Measurements from ENCODE around the gene PEX10. TPM values are rescaled to one million over a fixed set of nuclear protein-coding genes. Genes with fewer than 3 reads are reported as not detected.

Gene PEX10
- total RNA-seq, 2 donors from 2014 or later = 35.6 TPM

DNA sequence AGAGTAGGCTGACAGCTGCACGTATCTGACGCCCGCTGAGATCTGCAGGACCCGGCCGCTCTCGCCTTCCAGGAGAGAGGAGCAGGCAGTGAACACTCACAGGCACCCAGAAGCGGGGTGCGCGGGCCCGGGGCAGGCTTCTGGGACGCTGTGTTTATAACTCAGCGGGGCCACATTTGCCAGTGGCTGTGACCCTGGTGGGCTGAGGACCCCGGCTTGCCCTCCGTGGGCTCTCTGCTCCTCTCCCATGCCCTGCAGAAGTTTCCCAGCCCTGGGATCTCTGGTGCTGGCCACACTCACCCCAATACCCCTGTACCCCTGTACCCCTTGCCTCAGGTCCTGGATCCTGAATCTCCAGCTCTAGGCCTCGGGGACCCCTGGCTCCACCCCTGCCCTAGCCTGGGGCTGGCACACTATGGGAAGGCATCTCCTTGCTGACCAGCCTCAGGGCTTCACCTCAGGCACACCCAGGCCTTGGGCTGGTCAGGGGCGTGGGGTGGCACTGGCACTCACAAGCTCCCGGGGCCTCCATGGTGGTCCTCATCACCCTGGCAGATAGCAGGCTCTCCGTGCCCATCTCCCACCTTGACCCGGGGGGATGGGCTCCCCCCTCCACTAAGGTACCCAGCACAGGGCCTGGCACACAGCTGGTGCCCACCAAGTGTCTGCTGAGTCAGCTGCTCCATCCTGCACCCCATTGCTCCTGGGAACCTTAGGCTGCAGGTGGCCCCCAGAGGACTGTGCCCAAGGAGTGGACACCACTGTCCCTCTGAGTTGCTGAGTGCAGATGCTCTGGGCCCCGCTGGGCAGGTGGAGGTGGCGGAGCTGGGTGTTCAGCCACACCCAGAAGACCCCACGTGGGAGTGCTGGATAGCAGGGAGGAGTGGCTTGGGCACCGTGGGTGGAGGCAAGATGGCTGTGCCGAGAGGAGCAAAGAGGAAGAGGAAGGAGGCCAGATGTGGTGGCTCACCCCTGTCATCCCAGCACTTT is 53.4 kb downstream of the PEX10 start:
- H3K27ac ChIP-seq (ENCODE audit: low read depth, low read length) = no peak overlapping the region
- no peak overlapping the region for H3K9ac ChIP-seq (ENCODE audit: extremely low read depth, low read length, poor library complexity, severe bottlenecking)
- Mint-ChIP-seq H3K27ac (no peak overlapping the region), H3K4me3 (no peak overlapping the region), H3K4me1 (no peaks in the 10 kb centered on the region), H3K27me3 (ENCODE audit: insufficient read depth) (no peaks in the 10 kb centered on the region), H3K36me3 (ENCODE audit: low read depth) (peaks cover 5% of the 10 kb centered on the region), H3K9me3 (peaks cover 15% of the 10 kb centered on the region)
- H3K4me1 ChIP-seq (ENCODE audit: control insufficient read depth, insufficient read depth, low read length) = no peaks in the 10 kb centered on the region
- no peak overlapping the region for H3K4me3 ChIP-seq (ENCODE audit: low read length)
- H3K9me3 ChIP-seq (ENCODE audit: control insufficient read depth, low read length) = peaks cover 5% of the 10 kb centered on the region
- 87 to 88% methylated on average over 17 to 24 of the region's 24 CpGs for WGBS, 2 experiments (ENCODE audit: insufficient coverage in 1 of 2, insufficient read length in 1 of 2)
- DNase-seq = no peak
- H3K36me3 ChIP-seq (ENCODE audit: control insufficient read depth, insufficient read depth, low read length) = no peaks in the 10 kb centered on the region
- TF ChIP-seq, protein P1, sequence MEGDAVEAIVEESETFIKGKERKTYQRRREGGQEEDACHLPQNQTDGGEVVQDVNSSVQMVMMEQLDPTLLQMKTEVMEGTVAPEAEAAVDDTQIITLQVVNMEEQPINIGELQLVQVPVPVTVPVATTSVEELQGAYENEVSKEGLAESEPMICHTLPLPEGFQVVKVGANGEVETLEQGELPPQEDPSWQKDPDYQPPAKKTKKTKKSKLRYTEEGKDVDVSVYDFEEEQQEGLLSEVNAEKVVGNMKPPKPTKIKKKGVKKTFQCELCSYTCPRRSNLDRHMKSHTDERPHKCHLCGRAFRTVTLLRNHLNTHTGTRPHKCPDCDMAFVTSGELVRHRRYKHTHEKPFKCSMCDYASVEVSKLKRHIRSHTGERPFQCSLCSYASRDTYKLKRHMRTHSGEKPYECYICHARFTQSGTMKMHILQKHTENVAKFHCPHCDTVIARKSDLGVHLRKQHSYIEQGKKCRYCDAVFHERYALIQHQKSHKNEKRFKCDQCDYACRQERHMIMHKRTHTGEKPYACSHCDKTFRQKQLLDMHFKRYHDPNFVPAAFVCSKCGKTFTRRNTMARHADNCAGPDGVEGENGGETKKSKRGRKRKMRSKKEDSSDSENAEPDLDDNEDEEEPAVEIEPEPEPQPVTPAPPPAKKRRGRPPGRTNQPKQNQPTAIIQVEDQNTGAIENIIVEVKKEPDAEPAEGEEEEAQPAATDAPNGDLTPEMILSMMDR (conservative IDR thresholded peaks at IDR 0.05) = no peak
- H3K27me3 ChIP-seq (ENCODE audit: control insufficient read depth, insufficient read depth, low read length, poor library complexity, severe bottlenecking) = no peaks in the 10 kb centered on the region

DNA sequence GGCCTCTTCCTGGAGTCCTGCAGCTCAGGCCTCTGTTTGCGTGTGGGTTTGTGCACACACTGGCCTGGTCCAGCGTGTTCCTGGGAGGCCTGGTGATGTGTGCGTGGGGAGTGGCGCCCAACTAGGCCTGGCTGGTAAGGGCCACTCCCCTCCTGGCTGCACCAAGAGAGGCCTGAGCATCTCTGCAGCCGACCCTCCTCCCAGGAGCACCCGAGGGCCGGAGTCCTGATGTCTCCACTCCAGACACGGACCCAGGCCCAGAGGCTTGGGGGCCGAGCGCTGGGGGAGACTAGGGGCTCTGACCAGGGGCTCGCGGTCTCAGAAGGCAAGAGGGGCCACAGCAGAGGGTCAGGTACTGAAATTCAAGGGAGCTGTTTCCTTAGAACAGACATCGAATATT is 54.3 kb downstream of the PEX10 start:
- Histone ChIP-seq H3K36me3 (ENCODE audit: control insufficient read depth, insufficient read depth, low read length) (no peaks in the 10 kb centered on the region), H3K27me3 (ENCODE audit: control insufficient read depth, insufficient read depth, low read length, poor library complexity, severe bottlenecking) (no peaks in the 10 kb centered on the region), H3K9ac (ENCODE audit: extremely low read depth, low read length, poor library complexity, severe bottlenecking) (no peak overlapping the region), H3K9me3 (ENCODE audit: control insufficient read depth, low read length) (no peaks in the 10 kb centered on the region), H3K4me3 (ENCODE audit: low read length) (no peak overlapping the region), H3K4me1 (ENCODE audit: control insufficient read depth, insufficient read depth, low read length) (no peaks in the 10 kb centered on the region), H3K27ac (ENCODE audit: low read depth, low read length) (peak overlapping the region; percentile 38)
- no peaks in the 10 kb centered on the region for H3K27me3 Mint-ChIP-seq (ENCODE audit: insufficient read depth)
- H3K9me3 Mint-ChIP-seq = peaks cover 7% of the 10 kb centered on the region
- no peak overlapping the region for H3K27ac Mint-ChIP-seq
- no peaks in the 10 kb centered on the region for H3K4me1 Mint-ChIP-seq
- TF ChIP-seq, protein P1 (conservative IDR thresholded peaks at IDR 0.05) = no peak
- DNase-seq = no peak
- H3K4me3 Mint-ChIP-seq = no peak overlapping the region
- 93 to 97% methylated on average over 13 of the region's 13 CpGs for WGBS, 2 experiments (ENCODE audit: insufficient coverage in 1 of 2, insufficient read length in 1 of 2)
- H3K36me3 Mint-ChIP-seq (ENCODE audit: low read depth) = peaks cover 5% of the 10 kb centered on the region

DNA sequence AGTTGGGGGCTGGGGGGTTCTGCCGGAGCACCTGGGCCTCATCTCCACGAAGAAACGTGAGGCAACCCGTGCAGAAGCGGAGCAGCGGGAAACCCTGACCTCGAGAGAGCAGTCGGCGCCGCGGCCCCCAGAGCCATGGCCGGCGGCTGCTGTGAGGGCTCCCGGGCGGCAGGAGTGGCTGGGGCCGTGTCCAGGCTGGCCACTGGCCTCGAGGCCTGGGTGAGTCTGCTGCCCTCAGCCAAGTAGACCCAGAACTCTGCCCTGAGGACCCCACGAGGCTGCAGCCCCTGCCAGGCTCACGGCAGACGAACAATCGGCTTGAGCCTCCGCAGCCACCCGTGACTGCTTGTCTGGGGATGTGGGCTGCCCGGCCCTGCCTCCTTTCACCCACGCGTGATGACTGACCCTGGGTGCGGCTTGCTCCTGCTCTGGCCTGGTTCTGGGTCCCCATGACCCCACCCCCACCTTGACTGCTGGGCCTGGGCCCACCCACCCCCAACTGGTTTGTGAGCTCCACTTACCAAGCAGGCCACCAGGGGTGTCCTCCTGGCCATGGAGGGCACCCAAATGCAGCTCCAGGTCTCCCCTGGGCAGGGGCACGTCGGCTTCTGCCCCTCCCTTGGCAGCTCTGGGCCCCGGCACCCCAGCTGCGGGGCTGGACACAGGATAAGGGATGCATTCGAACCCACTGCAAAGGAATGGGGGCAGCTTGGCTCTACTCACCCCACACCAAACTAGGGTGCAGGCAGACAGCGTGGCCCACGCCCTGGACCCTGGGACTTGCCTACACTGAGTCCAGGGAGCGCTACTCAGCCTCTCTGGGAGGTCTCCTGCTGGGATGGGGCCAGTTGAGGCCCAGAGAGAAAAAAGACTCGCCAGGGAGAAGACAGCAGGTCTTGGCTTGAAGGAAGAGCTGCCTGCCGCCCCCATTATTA is 55.2 kb downstream of the PEX10 start:
- H3K9ac ChIP-seq (ENCODE audit: extremely low read depth, low read length, poor library complexity, severe bottlenecking) = no peak overlapping the region
- no peak overlapping the region for H3K4me3 Mint-ChIP-seq
- no peaks in the 10 kb centered on the region for H3K9me3 ChIP-seq (ENCODE audit: control insufficient read depth, low read length)
- H3K27me3 ChIP-seq (ENCODE audit: control insufficient read depth, insufficient read depth, low read length, poor library complexity, severe bottlenecking) = no peaks in the 10 kb centered on the region
- H3K27me3 Mint-ChIP-seq (ENCODE audit: insufficient read depth) = no peaks in the 10 kb centered on the region
- TF ChIP-seq, protein P1 (conservative IDR thresholded peaks at IDR 0.05) = no peak
- no peaks in the 10 kb centered on the region for H3K4me1 ChIP-seq (ENCODE audit: control insufficient read depth, insufficient read depth, low read length)
- WGBS, 2 experiments (ENCODE audit: insufficient coverage in 1 of 2, insufficient read length in 1 of 2) = 92% methylated on average over 10 to 37 of the region's 37 CpGs
- H3K36me3 ChIP-seq (ENCODE audit: control insufficient read depth, insufficient read depth, low read length) = no peaks in the 10 kb centered on the region
- no peaks in the 10 kb centered on the region for H3K4me1 Mint-ChIP-seq
- DNase-seq = no peak
- H3K4me3 ChIP-seq (ENCODE audit: low read length) = no peak overlapping the region
- H3K9me3 Mint-ChIP-seq = peaks cover 2% of the 10 kb centered on the region
- no peak overlapping the region for H3K27ac Mint-ChIP-seq
- peak overlapping the region; percentile 38 for H3K27ac ChIP-seq (ENCODE audit: low read depth, low read length)
- H3K36me3 Mint-ChIP-seq (ENCODE audit: low read depth) = peaks cover under 1% of the 10 kb centered on the region
